Stimulated activated CD8-positive, alpha-beta memory T cell treated with anti-CD3 and anti-CD28 coated beads, Interleukin-4, amount 100 ng/mL, for 48 hours (primary cell): ENCODE results near the gene COPS8.

Source experiments
- DNase-seq: peaks from one replicate; pipeline ENCODE4 v3.0.0-alpha.2; 2020

COPS8 gene

GRCh38 chr2:237102428-237102827, 16.7 kb downstream of the COPS8 start:
- no peak for DNase-seq

GRCh38 chr2:237109421-237109934, 23.8 kb downstream of the COPS8 start:
- no peak for DNase-seq

GRCh38 chr2:237113026-237113795, 27.5 kb downstream of the COPS8 start:
- no peak for DNase-seq

GRCh38 chr2:237115870-237116269, 30.2 kb downstream of the COPS8 start:
- no peak for DNase-seq

- DNase-seq = no peak
Measured at GRCh38 chr2:237116431-237116830, 30.7 kb downstream of the COPS8 start.

- DNase-seq = no peak
Measured at GRCh38 chr2:237118025-237118424, 32.3 kb downstream of the COPS8 start.

GRCh38 chr2:237118561-237119155, 33.0 kb downstream of the COPS8 start:
- DNase-seq = no peak

- no peak for DNase-seq
Measured at GRCh38 chr2:237120916-237121315, 35.2 kb downstream of the COPS8 start.

- DNase-seq = no peak
Measured at GRCh38 chr2:237121321-237121720, 35.6 kb downstream of the COPS8 start.

- DNase-seq = peak; percentile 79
Measured at GRCh38 chr2:237122214-237122666, 36.6 kb downstream of the COPS8 start.

GRCh38 chr2:237124820-237125219, 39.1 kb downstream of the COPS8 start:
- DNase-seq = no peak

GRCh38 chr2:237125967-237126366, 40.3 kb downstream of the COPS8 start:
- no peak for DNase-seq

GRCh38 chr2:237126519-237127174, 41.0 kb downstream of the COPS8 start:
- DNase-seq = no peak

- DNase-seq = peak; percentile 75
Measured at GRCh38 chr2:237128026-237128703, 42.5 kb downstream of the COPS8 start.

- DNase-seq = no peak
Measured at GRCh38 chr2:237128845-237129592, 43.3 kb downstream of the COPS8 start.

- DNase-seq = no peak
Measured at GRCh38 chr2:237129625-237130263, 44.1 kb downstream of the COPS8 start.

- no peak for DNase-seq
Measured at GRCh38 chr2:237130562-237131421, 45.1 kb downstream of the COPS8 start.

- DNase-seq = no peak
Measured at GRCh38 chr2:237131749-237132533, 46.3 kb downstream of the COPS8 start.

- no peak for DNase-seq
Measured at GRCh38 chr2:237132799-237133198, 47.1 kb downstream of the COPS8 start.
